ENCODE data around the gene FHAD1. TPM values are rescaled to one million over a fixed set of nuclear protein-coding genes. Genes with fewer than 3 reads are reported as not detected.

The FHAD1 gene
- total and polyA plus RNA-seq, 2 of the 13 experiments (the other 11 are each of a cell fraction or from before 2014, with no cell fraction given): not detected

GRCh38 chr1:15343099-15343498 lies 96.1 kb downstream of the FHAD1 start:
- Histone ChIP-seq H4K20me1 (ENCODE audit: insufficient read depth, low read length) (no peaks in the 10 kb centered on the region), H3K9ac (ENCODE audit: insufficient read depth, low read depth, low read length) (no peak overlapping the region), H3K79me2 (ENCODE audit: insufficient read depth, low read length) (no peaks in the 10 kb centered on the region), H3K4me1 (ENCODE audit: insufficient read depth, low read length) (peaks cover 43% of the 10 kb centered on the region), H3K4me2 (ENCODE audit: low read depth, low read length) (no peak overlapping the region), H3K4me3 (replicated peaks in 1 of 3; ENCODE audit: insufficient read depth in 1 of 3, low read depth in 2 of 3, low read length in 3 of 3) (no peak overlapping the region), H3K36me3 (replicated peaks in 1 of 2; ENCODE audit: control insufficient read depth in 1 of 2, insufficient read depth in 2 of 2, low read length in 2 of 2) (no peaks in the 10 kb centered on the region), H3K27ac (ENCODE audit: extremely low read length, insufficient read depth, low read length) (no peak overlapping the region), H3K9me3 (ENCODE audit: low read length) (no peaks in the 10 kb centered on the region), H2AFZ (ENCODE audit: low read length) (no peak overlapping the region), H3K27me3 (ENCODE audit: control insufficient read depth in 1 of 2, insufficient read depth in 2 of 2, low read length in 2 of 2) (peaks cover 0 to 22% of the 10 kb centered on the region in 2 experiments; a peak in 4 of 5 replicates)
- ChIA-PET POLR2A (no interaction called here), CTCF (ENCODE audit: low intra/inter-chr PET ratio, low total read pairs) (no interaction called here)
- no peak for FAIRE-seq
- in situ Hi-C loops (cut with HindIII; ENCODE audit: extremely low pct_ligation_motif_present, low pct_unique_long_range_greater_than_20kb) (no loop called here), intact Hi-C loops (cut with micrococcal nuclease; ENCODE audit: unreplicated experiment) (no loop called here)
- DNase-seq (ENCODE audit: low spot score): no peak
- no peak for TF ChIP-seq GTF2F1 (IDR thresholded peaks at IDR 0.05; ENCODE audit: low read length)
- TF ChIP-seq AGO1 (IDR thresholded peaks at IDR 0.05; ENCODE audit: low read depth, low read length, poor library complexity, severe bottlenecking): no peak
- no peak for TF ChIP-seq ZSCAN9 (CRISPR knock-in tag; IDR thresholded peaks at IDR 0.05; ENCODE audit: borderline replicate concordance)
- TF ChIP-seq PHF8 (CRISPR knock-in tag; IDR thresholded peaks at IDR 0.05): no peak
- TF ChIP-seq ZNF770 (CRISPR knock-in tag; IDR thresholded peaks at IDR 0.05): no peak
- TF ChIP-seq RAD21 (CRISPR knock-in tag; IDR thresholded peaks at IDR 0.05): no peak
- TF ChIP-seq SP5 (CRISPR knock-in tag; IDR thresholded peaks at IDR 0.05; ENCODE audit: borderline replicate concordance, low read depth): no peak
- no peak for TF ChIP-seq SMC3 (IDR thresholded peaks at IDR 0.05; ENCODE audit: low read length)
- TF ChIP-seq ATF4 (CRISPR knock-in tag; IDR thresholded peaks at IDR 0.05): no peak
- no peak for TF ChIP-seq PHB2 (IDR thresholded peaks at IDR 0.05; ENCODE audit: partially characterized antibody)
- TF ChIP-seq ZNF550 (CRISPR knock-in tag; IDR thresholded peaks at IDR 0.05; ENCODE audit: borderline replicate concordance): no peak
- no peak for TF ChIP-seq ZSCAN5A (CRISPR knock-in tag; IDR thresholded peaks at IDR 0.05; ENCODE audit: borderline replicate concordance)
- no peak for TF ChIP-seq ZNF678 (CRISPR knock-in tag; IDR thresholded peaks at IDR 0.05)
- ATAC-seq: no peak
- no TSS peak for BruUV-seq (replicated peaks)
- WGBS (ENCODE audit: low lambda C conversion rate): 75% methylated on average over 9 of the region's 9 CpGs

Data from HepG2 (cell line).